SH-SY5Y (cell line): ENCODE measurements around the gene SPG11.

ENCODE experiments used
- GATA2 ChIP-seq: IDR thresholded peaks from 2 replicates; pipeline ENCODE4 v1.6.1; 2011; ENCODE audit warnings: mild to moderate bottlenecking, low read depth, low read length
- GATA3 ChIP-seq: IDR thresholded peaks from 2 replicates; pipeline ENCODE4 v1.6.1; 2011; ENCODE audit warnings: low read depth, mild to moderate bottlenecking, low read length, moderate library complexity

- no peak for TF ChIP-seq GATA3
- no peak for TF ChIP-seq GATA2
Observed at GRCh38 chr15:44659056-44659455, 4.4 kb downstream of the SPG11 start.
